Mucosa of descending colon (tissue), 3 donors: ENCODE results near the gene FOXA2. TPM values are rescaled to one million over a fixed set of nuclear protein-coding genes. Genes with fewer than 3 reads are reported as not detected.

Experiments used
- ATAC-seq: fragments of 200-7000 bp; cut with Tn5 transposase; one replicate; pipeline ENCODE4 v1.9.1; 2020; ENCODE audit warnings: mild to moderate bottlenecking, moderate library complexity
- DNase-seq, 3 donors: peaks; one replicate each; pipeline ENCODE4 v3.0.0-alpha.2; 2020
- H3K36me3 ChIP-seq: fragments of 200-600 bp; one replicate; pipeline ENCODE4 v1.8.0; 2021; ENCODE audit warnings: low read depth, mild to moderate bottlenecking
- H3K4me1 ChIP-seq: fragments of 200-600 bp; one replicate; pipeline ENCODE4 v1.8.0; 2021; ENCODE audit warnings: low read depth, mild to moderate bottlenecking
- H3K4me3 ChIP-seq: fragments of 200-600 bp; one replicate; pipeline ENCODE4 v1.8.0; 2021; ENCODE audit warnings: mild to moderate bottlenecking
- H3K9me3 ChIP-seq: fragments of 200-600 bp; one replicate; pipeline ENCODE4 v1.8.0; 2021; ENCODE audit warnings: mild to moderate bottlenecking
- intact Hi-C, 2 donors: fragments of 100-400 bp; cut with DNase I in 1 of 2; cut with micrococcal nuclease in 1 of 2; formaldehyde crosslinking; loops; one replicate each; pipeline versions ENCODE4 v1.11.0 to v1.11.1; 2022; cut with DNase I, micrococcal nuclease
- total RNA-seq, 3 donors: library from RNA; stranded (reverse); fragmentation: NEBNext Ultra II Directional in 2 of 3; extraction: Animal tissue kit (Norgen Biotek cat#: 25700) in 2 of 3; gene quantifications; one replicate each; pipeline versions ENCODE4 v1.2.1 to v1.2.4, GENCODE V29; 2021 to 2023
- TF ChIP-seq, protein P1 (sequence below): fragments of 200-600 bp; IDR thresholded peaks from one replicate; pipeline ENCODE4 v1.8.0; 2022; ENCODE audit warnings: antibody characterized with exemption, mild to moderate bottlenecking
- donor health status: DM: no; HTN: no; CAD: no; lungs with moderate emphysema.
- donor health status: DM: no; HTN: no; CAD: no.
- donor health status: DM: no; HTN: yes; CAD: no.

Gene FOXA2
- total RNA-seq, 3 donors from 2014 or later = 6.2 to 25.3 (median 11.9) TPM

DNA sequence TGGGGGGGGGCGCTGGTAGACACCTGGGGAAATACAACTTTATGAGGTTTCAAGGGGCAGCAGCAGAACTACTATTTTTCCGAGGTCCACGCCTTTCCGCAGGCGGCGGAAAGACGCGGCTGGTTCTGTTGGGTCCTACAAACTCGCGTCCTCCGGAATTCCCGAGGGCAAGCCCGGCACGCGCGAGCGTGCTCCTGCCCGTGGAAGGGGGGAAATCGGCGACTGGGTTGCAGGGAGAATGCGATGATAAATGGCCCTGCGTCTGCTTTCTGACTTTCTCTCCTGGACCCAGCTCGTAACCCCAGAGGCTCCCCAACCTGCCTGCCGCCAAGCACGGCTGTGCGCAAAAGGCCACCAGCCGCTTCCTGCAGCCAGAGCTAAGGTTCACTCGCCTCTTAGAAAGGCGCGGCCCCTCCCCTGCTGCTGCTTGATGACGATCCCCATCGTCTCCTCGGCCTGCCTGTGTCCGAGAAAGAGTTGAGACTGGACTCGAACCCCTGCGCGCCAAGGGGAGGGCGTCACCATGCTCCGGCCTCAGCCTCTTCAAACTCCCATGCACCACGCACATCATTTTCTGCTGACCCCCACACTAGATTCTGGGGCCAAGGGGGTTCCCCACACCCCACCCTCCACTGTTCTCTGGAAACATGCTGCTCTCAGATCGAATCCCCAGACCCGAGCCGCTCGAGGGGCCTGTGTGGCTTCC lies 6.7 kb downstream of the FOXA2 start:
- TF ChIP-seq, protein P1, sequence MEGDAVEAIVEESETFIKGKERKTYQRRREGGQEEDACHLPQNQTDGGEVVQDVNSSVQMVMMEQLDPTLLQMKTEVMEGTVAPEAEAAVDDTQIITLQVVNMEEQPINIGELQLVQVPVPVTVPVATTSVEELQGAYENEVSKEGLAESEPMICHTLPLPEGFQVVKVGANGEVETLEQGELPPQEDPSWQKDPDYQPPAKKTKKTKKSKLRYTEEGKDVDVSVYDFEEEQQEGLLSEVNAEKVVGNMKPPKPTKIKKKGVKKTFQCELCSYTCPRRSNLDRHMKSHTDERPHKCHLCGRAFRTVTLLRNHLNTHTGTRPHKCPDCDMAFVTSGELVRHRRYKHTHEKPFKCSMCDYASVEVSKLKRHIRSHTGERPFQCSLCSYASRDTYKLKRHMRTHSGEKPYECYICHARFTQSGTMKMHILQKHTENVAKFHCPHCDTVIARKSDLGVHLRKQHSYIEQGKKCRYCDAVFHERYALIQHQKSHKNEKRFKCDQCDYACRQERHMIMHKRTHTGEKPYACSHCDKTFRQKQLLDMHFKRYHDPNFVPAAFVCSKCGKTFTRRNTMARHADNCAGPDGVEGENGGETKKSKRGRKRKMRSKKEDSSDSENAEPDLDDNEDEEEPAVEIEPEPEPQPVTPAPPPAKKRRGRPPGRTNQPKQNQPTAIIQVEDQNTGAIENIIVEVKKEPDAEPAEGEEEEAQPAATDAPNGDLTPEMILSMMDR = no peak
- peak; percentile 63 to 69 (median 69) for DNase-seq
- peaks cover 14% of the 10 kb centered on the region for H3K4me1 ChIP-seq
- ATAC-seq = peak; percentile 59
- no peaks in the 10 kb centered on the region for H3K9me3 ChIP-seq
- intact Hi-C loops = no loop called here
- no peak overlapping the region for H3K4me3 ChIP-seq
- no peaks in the 10 kb centered on the region for H3K36me3 ChIP-seq

DNA sequence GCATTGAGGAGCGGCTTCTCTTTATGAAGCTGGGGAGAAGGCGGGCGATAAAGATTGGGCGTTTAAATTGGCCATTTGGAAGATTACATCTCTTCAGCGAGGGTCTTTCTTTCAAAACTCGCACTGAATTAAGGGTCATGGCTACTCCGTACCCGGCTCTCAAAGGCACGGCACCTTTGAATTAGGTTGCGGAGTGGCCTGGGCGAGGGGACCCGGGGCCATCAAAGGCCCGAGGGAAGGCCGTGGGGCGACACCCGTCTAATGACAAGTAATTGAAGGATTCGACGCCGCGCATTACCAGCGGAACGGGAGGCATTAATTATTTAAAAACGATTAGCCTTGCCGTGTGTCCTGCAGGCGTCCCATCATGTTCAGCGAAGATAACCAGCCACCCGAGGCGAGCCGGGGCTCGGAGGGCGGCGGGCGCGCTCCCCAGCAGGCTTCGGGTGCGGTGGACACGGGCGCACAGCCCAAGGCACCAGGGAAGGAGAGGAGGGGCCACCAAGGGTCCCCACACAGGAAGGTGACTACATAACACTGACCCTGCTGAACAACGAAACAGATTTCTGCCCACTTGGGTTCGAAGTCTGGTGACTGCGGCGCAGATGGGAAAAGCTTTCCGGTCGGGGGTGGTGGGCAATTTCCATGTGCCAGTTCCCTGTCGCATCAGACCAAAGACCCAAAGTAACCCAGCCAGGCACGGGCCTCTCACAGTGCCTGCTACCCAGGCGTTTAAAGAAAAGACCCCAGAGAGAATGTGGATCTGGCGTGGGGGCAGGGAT lies 7.4 kb downstream of the FOXA2 start:
- DNase-seq = no peak

DNA sequence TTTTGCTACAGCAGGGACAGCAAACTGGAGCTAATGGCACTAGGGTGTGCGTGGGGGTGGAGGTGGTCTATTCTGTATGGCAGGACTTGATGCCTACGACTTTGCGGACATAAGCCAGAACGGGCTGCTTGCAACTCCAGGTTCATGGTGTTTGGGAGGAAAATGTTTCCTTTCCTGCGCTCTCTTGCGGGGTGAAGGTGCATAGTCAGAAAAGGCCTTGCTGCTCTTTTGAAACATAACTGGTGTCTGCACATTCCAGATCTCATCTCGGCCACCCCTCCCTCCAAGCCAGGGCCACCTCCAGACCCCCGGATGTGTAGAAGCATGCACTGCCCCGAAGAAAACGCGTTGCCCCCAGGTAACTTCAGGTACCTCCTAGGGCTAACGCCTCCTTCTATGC lies 8.1 kb downstream of the FOXA2 start:
- H3K36me3 ChIP-seq = no peaks in the 10 kb centered on the region
- DNase-seq (no peak), ATAC-seq (no peak)
- intact Hi-C loops = no loop called here
- TF ChIP-seq, protein P1 = no peak
- no peaks in the 10 kb centered on the region for H3K9me3 ChIP-seq
- H3K4me3 ChIP-seq = no peak overlapping the region
- peaks cover 14% of the 10 kb centered on the region for H3K4me1 ChIP-seq

More for the DNA sequence above, 7.4 kb downstream of the FOXA2 start:
- intact Hi-C loops = no loop called here
- ATAC-seq = no peak
- Histone ChIP-seq H3K4me3 (no peak overlapping the region), H3K9me3 (no peaks in the 10 kb centered on the region), H3K36me3 (no peaks in the 10 kb centered on the region), H3K4me1 (peaks cover 14% of the 10 kb centered on the region)
- TF ChIP-seq, protein P1 = no peak

DNA sequence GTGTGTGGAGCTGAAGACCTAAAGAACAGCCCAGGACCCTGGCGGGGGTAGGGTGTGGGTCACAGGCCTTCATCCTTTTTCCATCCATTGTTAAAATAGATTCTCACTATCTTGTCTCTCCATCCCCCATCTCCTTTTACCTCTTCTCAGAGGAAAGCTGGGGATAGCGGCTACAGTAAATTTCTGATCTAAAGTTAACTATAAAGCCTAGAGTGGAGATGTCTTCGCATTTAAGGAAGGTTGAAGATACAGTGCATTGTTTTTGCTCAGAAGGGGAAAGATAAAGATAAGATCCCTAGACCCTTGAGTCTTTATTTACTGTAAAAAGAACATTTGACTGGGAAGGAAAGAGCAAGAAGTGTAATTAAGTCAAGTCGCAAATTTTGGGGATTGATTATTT lies 8.6 kb downstream of the FOXA2 start:
- H3K4me1 ChIP-seq = peaks cover 14% of the 10 kb centered on the region
- no peaks in the 10 kb centered on the region for H3K9me3 ChIP-seq
- no peaks in the 10 kb centered on the region for H3K36me3 ChIP-seq
- intact Hi-C loops = no loop called here
- TF ChIP-seq, protein P1 = no peak
- ATAC-seq = no peak
- DNase-seq = no peak
- H3K4me3 ChIP-seq = no peak overlapping the region

DNA sequence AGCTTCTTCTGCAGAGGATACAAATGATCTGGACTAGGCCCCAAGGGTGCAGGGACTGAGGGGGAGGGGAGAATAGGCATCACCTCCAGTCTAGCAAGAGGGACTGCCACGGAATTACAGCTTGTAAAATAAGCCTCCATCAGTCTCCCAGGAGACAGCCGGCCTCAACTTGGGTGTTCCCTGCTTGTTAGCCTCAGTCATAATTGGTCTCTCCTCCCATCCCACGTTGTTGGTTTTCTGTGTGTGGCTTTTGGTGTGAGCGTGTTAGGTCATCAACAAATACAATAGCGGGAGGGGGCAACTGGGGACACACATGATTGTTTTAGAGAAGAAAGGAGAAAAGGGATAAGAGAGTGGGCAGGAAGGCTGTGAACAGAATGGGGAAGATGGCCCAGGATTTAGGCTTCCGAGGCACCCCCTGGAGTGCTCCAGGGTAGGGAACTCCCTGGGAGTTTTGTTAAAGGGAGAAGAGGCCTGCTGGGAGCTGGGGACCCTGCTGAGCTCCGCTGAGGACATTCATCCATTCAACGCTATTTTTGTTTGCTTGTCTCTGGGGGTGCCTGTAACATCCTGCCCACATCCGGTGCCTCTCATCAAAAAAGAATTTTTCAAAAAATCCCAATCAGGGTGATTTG lies 9.2 kb downstream of the FOXA2 start:
- peak; percentile 59 for ATAC-seq
- H3K36me3 ChIP-seq = no peaks in the 10 kb centered on the region
- intact Hi-C loops = no loop called here
- peaks cover 14% of the 10 kb centered on the region for H3K4me1 ChIP-seq
- DNase-seq = peak in 1 of 3 donors; percentile 49
- no peaks in the 10 kb centered on the region for H3K9me3 ChIP-seq
- TF ChIP-seq, protein P1 = no peak
- H3K4me3 ChIP-seq = no peak overlapping the region
